Endothelial cell of umbilical vein (primary cell): Measurements from ENCODE around the gene PRKCB. TPM values are rescaled to one million over a fixed set of nuclear protein-coding genes. Genes with fewer than 3 reads are reported as not detected.

Source experiments
- BruUV-seq: library from RNA; stranded (reverse); fragments of 400-500 nt; replicated peaks from 2 replicates; lab custom pipeline; 2021; lab: Mats Ljungman, UMichigan
- CTCF ChIA-PET: fragments of 300-600, 350-600 bp; sonication (Branson Sonifier 250); formaldehyde crosslinking; loops from one replicate; lab custom pipeline; 2021; ENCODE audit warnings: antibody characterized with exemption, inconsistent platforms; lab: Charles Lee
- POLR2A ChIA-PET: fragments of 300-600, 350-600 bp; sonication (Branson Sonifier 250); formaldehyde crosslinking; loops from one replicate; lab custom pipeline; 2021; ENCODE audit warnings: antibody characterized with exemption, inconsistent platforms; lab: Charles Lee
- DNase-seq: peaks from one replicate; pipeline ENCODE4 v3.0.0-alpha.2; 2011; ENCODE audit warnings: low read depth, low spot score
- FAIRE-seq: peaks from 2 replicates; lab custom pipeline; 2011; peaks lifted over from hg19 to GRCh38; lab: Jason Lieb, UNC
- H2AFZ ChIP-seq: 2 replicates; pipeline ENCODE4 v1.6.0; 2012; ENCODE audit warnings: low read depth, low read length, control low read depth, inconsistent platforms
- H3K27ac ChIP-seq: 2 replicates; pipeline ENCODE4 v1.5.1; 2011; ENCODE audit warnings: low read depth, mild to moderate bottlenecking, control low read depth, low read length, moderate library complexity; ENCODE audit not compliant: insufficient read depth
- H3K27me3 ChIP-seq, 2 experiments: 2 replicates each; pipeline versions ENCODE4 v1.6.0 to v1.6.1; 2011; ENCODE audit warnings: low read length in 2 of 2, mixed read lengths in 1 of 2; ENCODE audit not compliant: control insufficient read depth in 2 of 2, insufficient read depth in 2 of 2
- H3K36me3 ChIP-seq, 2 experiments: 2 replicates in 1 of 2; 3 replicates in 1 of 2; pipeline ENCODE4 v1.5.1; 2011; ENCODE audit warnings: low read length in 2 of 2, mild to moderate bottlenecking in 1 of 2, moderate library complexity in 1 of 2; ENCODE audit not compliant: control insufficient read depth in 2 of 2, insufficient read depth in 2 of 2; ENCODE audit errors: extremely low read depth in 1 of 2
- H3K4me1 ChIP-seq: 3 replicates; pipeline ENCODE4 v1.5.1; 2011; ENCODE audit warnings: mild to moderate bottlenecking, low read length; ENCODE audit not compliant: control insufficient read depth, insufficient read depth; ENCODE audit errors: extremely low read depth
- H3K4me2 ChIP-seq: 2 replicates; pipeline ENCODE4 v1.6.1; 2011; ENCODE audit warnings: low read length, control low read depth, mixed read lengths; ENCODE audit not compliant: insufficient read depth
- H3K4me3 ChIP-seq, 3 experiments: fragments of 200-600 bp in 1 of 3; sonication (generic), shearing (Covaris generic) in 1 of 3; replicated peaks in 1 of 3; 2 replicates each; pipeline ENCODE4 v1.5.1; 2011 to 2016; ENCODE audit warnings: control low read depth in 3 of 3, low read length in 3 of 3, mild to moderate bottlenecking in 2 of 3, inconsistent platforms in 1 of 3, low read depth in 1 of 3, moderate library complexity in 1 of 3; ENCODE audit not compliant: insufficient read depth in 1 of 3
- H3K79me2 ChIP-seq: 2 replicates; pipeline ENCODE4 v1.6.0; 2012; ENCODE audit warnings: low read length, inconsistent platforms; ENCODE audit not compliant: control insufficient read depth, insufficient read depth
- H3K9ac ChIP-seq: replicated peaks from 2 replicates; pipeline ENCODE3; 2011; ENCODE audit warnings: low read length, control low read depth; ENCODE audit not compliant: insufficient read depth; ENCODE audit errors: extremely low read depth
- H3K9me1 ChIP-seq: replicated peaks from 3 replicates; pipeline ENCODE4 v1.6.0; 2011; ENCODE audit warnings: mild to moderate bottlenecking, low read length; ENCODE audit not compliant: control insufficient read depth, insufficient read depth; ENCODE audit errors: extremely low read depth
- H3K9me3 ChIP-seq: replicated peaks from 2 replicates; pipeline ENCODE4 v1.5.1; 2012; ENCODE audit warnings: low read length, inconsistent platforms; ENCODE audit not compliant: control insufficient read depth, insufficient read depth
- H4K20me1 ChIP-seq: replicated peaks from 2 replicates; pipeline ENCODE3; 2011; ENCODE audit warnings: mild to moderate bottlenecking, low read length; ENCODE audit not compliant: control insufficient read depth, insufficient read depth; ENCODE audit errors: extremely low read depth
- EZH2 ChIP-seq: IDR thresholded peaks from 2 replicates; pipeline ENCODE4 v1.6.1; 2012; ENCODE audit warnings: borderline replicate concordance, low read depth, mild to moderate bottlenecking, moderate library complexity, low read length, inconsistent platforms; ENCODE audit not compliant: severe bottlenecking
- FOS ChIP-seq: IDR thresholded peaks from 2 replicates; pipeline ENCODE4 v1.6.1; 2011; ENCODE audit warnings: mild to moderate bottlenecking, low read length, moderate library complexity, borderline replicate concordance; ENCODE audit not compliant: insufficient read depth
- GATA2 ChIP-seq: IDR thresholded peaks from 2 replicates; pipeline ENCODE4 v1.7.0; 2011; ENCODE audit warnings: low read depth, mild to moderate bottlenecking, moderate library complexity, mixed read lengths, low read length; ENCODE audit not compliant: insufficient read length, insufficient read depth
- JUN ChIP-seq: IDR thresholded peaks from 2 replicates; pipeline ENCODE4 v1.6.1; 2011; ENCODE audit warnings: borderline replicate concordance, low read depth; ENCODE audit not compliant: insufficient read length, insufficient read depth
- MAX ChIP-seq: IDR thresholded peaks from 2 replicates; pipeline ENCODE4 v1.6.1; 2011; ENCODE audit not compliant: insufficient read depth, insufficient read length
- MYC ChIP-seq: IDR thresholded peaks from one replicate; pipeline ENCODE4 v1.6.1; 2011; ENCODE audit warnings: mild to moderate bottlenecking, low read depth, low read length
- POLR2A ChIP-seq: IDR thresholded peaks from 2 replicates; pipeline ENCODE4 v1.6.1; 2012; ENCODE audit warnings: low read depth, mild to moderate bottlenecking, control low read depth, low read length
- POLR2AphosphoS5 ChIP-seq: IDR thresholded peaks from 2 replicates; pipeline ENCODE4 v1.6.1; 2012; ENCODE audit warnings: low read depth, mild to moderate bottlenecking, control low read depth, low read length, moderate library complexity; ENCODE audit not compliant: insufficient read depth
- dilution Hi-C: fragments of 300-500 bp; cut with MboI; formaldehyde crosslinking; loops from one replicate; pipeline ENCODE4 v1.15.0; 2019; ENCODE audit warnings: low sequenced_read_pairs; ENCODE audit not compliant: extremely low pct_ligation_motif_present
- intact Hi-C: fragments of 100-400 bp; cut with micrococcal nuclease; formaldehyde crosslinking; loops from one replicate; pipeline ENCODE4 v1.10.0; 2022
- polyA plus RNA-seq, 4 experiments: library from polyadenylated mRNA; depleted of rRNA in 3 of 4; stranded (reverse) in 3 of 4; unstranded in 1 of 4; fragments of >200 nt; gene quantifications; 2 replicates each; pipeline versions ENCODE4 v1.2.1 to v1.2.3, GENCODE V29; 2011 to 2012; ENCODE audit warnings: missing spikeins in 1 of 4
- total RNA-seq: library from RNA; stranded (reverse); gene quantifications from 2 replicates; pipeline ENCODE4 v1.2.3, GENCODE V29; 2021
- TF ChIP-seq, protein P1 (sequence below), 2 donors: IDR thresholded peaks; 1 replicate in 1 of 2; 2 replicates in 1 of 2; pipeline ENCODE4 v1.5.1; 2011; ENCODE audit warnings: low read length in 2 of 2, mild to moderate bottlenecking in 2 of 2, moderate library complexity in 2 of 2, control low read depth in 1 of 2, inconsistent platforms in 1 of 2, low read depth in 1 of 2; ENCODE audit not compliant: insufficient read depth in 1 of 2; ENCODE audit errors: extremely low read depth in 1 of 2

The PRKCB gene
- total and polyA plus RNA-seq, 2 donors (not counting 3 experiments of a cell fraction or from before 2014, with no cell fraction given), result 0.01 TPM; not detected in 1

GRCh38 chr16:24138575-24138974 lies 302.8 kb downstream of the PRKCB start:
- FAIRE-seq, result no peak
- no peak for DNase-seq
- no peak overlapping the region for H3K4me3 ChIP-seq
- ChIA-PET CTCF (interaction anchor here (1.1 to 1.2 kb wide), 2 partner anchors 68 to 114 kb away, joined by 7 to 13 read pairs; no protein-coding TSS in a partner anchor), POLR2A (no interaction called here)
- no peaks in the 10 kb centered on the region for H3K36me3 ChIP-seq
- H4K20me1 ChIP-seq, result no peaks in the 10 kb centered on the region
- no peaks in the 10 kb centered on the region for H3K79me2 ChIP-seq
- no peak overlapping the region for H2AFZ ChIP-seq
- no peaks in the 10 kb centered on the region for H3K4me1 ChIP-seq
- BruUV-seq, result no TSS peak
- intact Hi-C loops, result no loop called here
- no peak overlapping the region for H3K9ac ChIP-seq
- no peaks in the 10 kb centered on the region for H3K9me1 ChIP-seq
- dilution Hi-C loops, result no loop called here
- no peaks in the 10 kb centered on the region for H3K9me3 ChIP-seq
- no peak overlapping the region for H3K4me2 ChIP-seq
- peaks cover 0 to 2% of the 10 kb centered on the region in 2 experiments for H3K27me3 ChIP-seq
- no peak overlapping the region for H3K27ac ChIP-seq
- TF ChIP-seq POLR2A, result no peak

DNA sequence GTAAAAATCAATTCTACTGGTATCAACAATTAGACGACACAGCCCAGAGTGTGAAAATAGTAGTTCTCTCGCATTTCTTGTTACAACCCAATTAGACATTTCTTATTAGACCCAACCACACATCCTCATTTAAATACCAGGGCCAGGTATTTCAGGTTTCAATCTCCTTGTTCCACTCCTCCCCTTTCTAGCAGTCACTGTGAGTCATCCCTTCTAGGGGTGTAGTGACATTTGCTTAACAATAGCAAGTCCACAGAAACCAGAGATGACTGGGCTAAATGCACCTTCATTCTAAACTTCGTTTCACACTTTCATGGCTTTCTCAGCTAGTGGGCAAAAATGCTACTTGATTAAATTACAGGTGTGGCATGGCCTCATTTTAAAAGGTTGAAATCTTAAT lies 303.5 kb downstream of the PRKCB start:
- ChIA-PET POLR2A (no interaction called here), CTCF (interaction anchor here (0.9 kb wide), 1 partner anchor 10 kb away, joined by 3 read pairs; no protein-coding TSS in a partner anchor)
- Histone ChIP-seq H3K9ac (no peak overlapping the region), H4K20me1 (no peaks in the 10 kb centered on the region), H3K4me1 (no peaks in the 10 kb centered on the region), H3K36me3 (no peaks in the 10 kb centered on the region), H3K9me3 (no peaks in the 10 kb centered on the region), H3K4me2 (no peak overlapping the region), H2AFZ (no peak overlapping the region), H3K4me3 (no peak overlapping the region), H3K27me3 (peaks cover 0 to 2% of the 10 kb centered on the region in 2 experiments), H3K27ac (no peak overlapping the region), H3K9me1 (no peaks in the 10 kb centered on the region), H3K79me2 (no peaks in the 10 kb centered on the region)
- TF ChIP-seq POLR2AphosphoS5 (no peak), EZH2 (no peak), GATA2 (no peak), MYC (no peak), FOS (no peak), MAX (no peak), POLR2A (no peak), JUN (no peak)
- TF ChIP-seq, protein P1, sequence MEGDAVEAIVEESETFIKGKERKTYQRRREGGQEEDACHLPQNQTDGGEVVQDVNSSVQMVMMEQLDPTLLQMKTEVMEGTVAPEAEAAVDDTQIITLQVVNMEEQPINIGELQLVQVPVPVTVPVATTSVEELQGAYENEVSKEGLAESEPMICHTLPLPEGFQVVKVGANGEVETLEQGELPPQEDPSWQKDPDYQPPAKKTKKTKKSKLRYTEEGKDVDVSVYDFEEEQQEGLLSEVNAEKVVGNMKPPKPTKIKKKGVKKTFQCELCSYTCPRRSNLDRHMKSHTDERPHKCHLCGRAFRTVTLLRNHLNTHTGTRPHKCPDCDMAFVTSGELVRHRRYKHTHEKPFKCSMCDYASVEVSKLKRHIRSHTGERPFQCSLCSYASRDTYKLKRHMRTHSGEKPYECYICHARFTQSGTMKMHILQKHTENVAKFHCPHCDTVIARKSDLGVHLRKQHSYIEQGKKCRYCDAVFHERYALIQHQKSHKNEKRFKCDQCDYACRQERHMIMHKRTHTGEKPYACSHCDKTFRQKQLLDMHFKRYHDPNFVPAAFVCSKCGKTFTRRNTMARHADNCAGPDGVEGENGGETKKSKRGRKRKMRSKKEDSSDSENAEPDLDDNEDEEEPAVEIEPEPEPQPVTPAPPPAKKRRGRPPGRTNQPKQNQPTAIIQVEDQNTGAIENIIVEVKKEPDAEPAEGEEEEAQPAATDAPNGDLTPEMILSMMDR (IDR thresholded peaks at IDR 0.05; ENCODE audit: extremely low read depth in 1 of 2, insufficient read depth in 1 of 2, low read depth in 1 of 2, low read length in 2 of 2), result no peak
- no peak for DNase-seq
- intact Hi-C loops (no loop called here), dilution Hi-C loops (no loop called here)
- FAIRE-seq, result no peak
- no TSS peak for BruUV-seq
